Osteoblast (primary cell): ENCODE results near the gene KCNK4. TPM values are rescaled to one million over a fixed set of nuclear protein-coding genes. Genes with fewer than 3 reads are reported as not detected.
A peak's percentile ranks its signal among the peaks of the same experiment; 100 is the strongest.
"Not testable (repeated sequence)": the region's sequence is repeated elsewhere in the genome, so short reads cannot be mapped to it uniquely, and the experiment has no call there.

ENCODE experiments used
- DNase-seq: peaks from one replicate; pipeline ENCODE4 v3.0.0; 2011; ENCODE audit warnings: low spot score, mixed read lengths; ENCODE audit not compliant: insufficient read length; ENCODE audit errors: missing footprints
- H2AFZ ChIP-seq: 2 replicates; pipeline ENCODE4 v1.6.0; 2011; ENCODE audit warnings: mild to moderate bottlenecking, low read length
- H3K27ac ChIP-seq: 2 replicates; pipeline ENCODE4 v1.5.1; 2011; ENCODE audit warnings: mild to moderate bottlenecking, low read depth, low read length, moderate library complexity
- H3K27me3 ChIP-seq: 2 replicates; pipeline ENCODE4 v1.6.0; 2012; ENCODE audit warnings: mild to moderate bottlenecking, control low read depth, inconsistent platforms, low read length, moderate library complexity; ENCODE audit not compliant: insufficient read depth
- H3K36me3 ChIP-seq: 2 replicates; pipeline ENCODE4 v1.5.1; 2011; ENCODE audit warnings: mild to moderate bottlenecking, low read length, control low read depth, moderate library complexity; ENCODE audit not compliant: insufficient read depth
- H3K4me1 ChIP-seq: 2 replicates; pipeline ENCODE4 v1.5.1; 2011; ENCODE audit warnings: mild to moderate bottlenecking, low read length, control low read depth, moderate library complexity; ENCODE audit not compliant: insufficient read depth
- H3K4me2 ChIP-seq: 2 replicates; pipeline ENCODE4 v1.6.0; 2011; ENCODE audit warnings: mild to moderate bottlenecking, low read length; ENCODE audit not compliant: insufficient read depth
- H3K4me3 ChIP-seq: fragments of 200-600 bp; sonication (generic); 3 replicates; pipeline ENCODE4 v1.5.1; 2012; ENCODE audit warnings: mild to moderate bottlenecking, low read length, inconsistent platforms; ENCODE audit not compliant: insufficient read depth
- H3K79me2 ChIP-seq: 2 replicates; pipeline ENCODE4 v1.6.0; 2012; ENCODE audit warnings: mild to moderate bottlenecking, low read length, control low read depth, inconsistent platforms; ENCODE audit not compliant: insufficient read depth
- H3K9me3 ChIP-seq: 2 replicates; pipeline ENCODE4 v1.5.1; 2011; ENCODE audit warnings: low read depth, low read length, control low read depth
- H4K20me1 ChIP-seq: 2 replicates; pipeline ENCODE4 v1.6.0; 2012; ENCODE audit warnings: mild to moderate bottlenecking, low read length, control low read depth; ENCODE audit not compliant: insufficient read depth
- CTCF ChIP-seq: IDR thresholded peaks from 2 replicates; pipeline ENCODE4 v1.5.1; 2011; ENCODE audit warnings: mild to moderate bottlenecking, low read depth, low read length, moderate library complexity; ENCODE audit errors: extremely low read depth
- total RNA-seq: library from RNA; depleted of rRNA; stranded (reverse); fragments of >200 nt; gene quantifications from 2 replicates; pipeline ENCODE4 v1.2.3, GENCODE V29; 2012

The KCNK4 gene
- total RNA-seq, 1 donor: 0.36 TPM

- DNase-seq: peak; percentile 59
- Histone ChIP-seq H4K20me1 (peaks cover 7% of the 10 kb centered on the region), H3K27ac (no peak overlapping the region), H3K9me3 (no peaks in the 10 kb centered on the region), H3K27me3 (no peaks in the 10 kb centered on the region), H3K4me1 (peaks cover 6% of the 10 kb centered on the region), H3K4me2 (no peak overlapping the region), H3K4me3 (no peak overlapping the region), H3K79me2 (peaks cover 11% of the 10 kb centered on the region), H2AFZ (no peak overlapping the region), H3K36me3 (peaks cover 17% of the 10 kb centered on the region)
- TF ChIP-seq CTCF: no peak
Measured at GRCh38 chr11:64323373-64323772, 32.3 kb downstream of the KCNK4 start.

GRCh38 chr11:64323984-64324383 lies 32.9 kb downstream of the KCNK4 start:
- H3K79me2 ChIP-seq, H3K4me3 ChIP-seq, H2AFZ ChIP-seq, H3K4me2 ChIP-seq, H3K27ac ChIP-seq, H3K9me3 ChIP-seq, H3K4me1 ChIP-seq, H3K27me3 ChIP-seq, H4K20me1 ChIP-seq: not testable (repeated sequence)
- H3K36me3 ChIP-seq: peaks cover 17% of the 10 kb centered on the region
- DNase-seq: peak; percentile 25

GRCh38 chr11:64324692-64325469 lies 33.8 kb downstream of the KCNK4 start:
- Histone ChIP-seq H3K27ac (no peak overlapping the region), H3K4me1 (peaks cover 10% of the 10 kb centered on the region), H3K4me2 (no peak overlapping the region), H3K4me3 (no peak overlapping the region), H2AFZ (no peak overlapping the region), H3K79me2 (peaks cover 2% of the 10 kb centered on the region), H3K27me3 (no peaks in the 10 kb centered on the region), H3K9me3 (no peaks in the 10 kb centered on the region), H3K36me3 (peaks cover 17% of the 10 kb centered on the region), H4K20me1 (peaks cover 7% of the 10 kb centered on the region)
- no peak for DNase-seq
- TF ChIP-seq CTCF: no peak

- H3K4me2 ChIP-seq: no peak overlapping the region
- H3K27me3 ChIP-seq: no peaks in the 10 kb centered on the region
- H3K27ac ChIP-seq: no peak overlapping the region
- peaks cover 4% of the 10 kb centered on the region for H3K36me3 ChIP-seq
- H4K20me1 ChIP-seq: peaks cover 4% of the 10 kb centered on the region
- H3K79me2 ChIP-seq: no peaks in the 10 kb centered on the region
- peak; percentile 41 for DNase-seq
- H3K4me1 ChIP-seq: peaks cover 24% of the 10 kb centered on the region
- no peak overlapping the region for H2AFZ ChIP-seq
- no peak overlapping the region for H3K4me3 ChIP-seq
- no peaks in the 10 kb centered on the region for H3K9me3 ChIP-seq
- no peak for TF ChIP-seq CTCF
Measured at GRCh38 chr11:64327375-64327774, 36.3 kb downstream of the KCNK4 start.
